NK-92 treated with Interleukin-12 subunit alpha and Interleukin-12 subunit beta, amount 100 ng/mL, for 24 hours (cell line): ENCODE results near the gene MSI2.

Experiments used
- DNase-seq: peaks from one replicate; lab custom pipeline; 2025; lab: John Stamatoyannopoulos, UW

The MSI2 gene

GRCh38 chr17:57556977-57557376, 300.7 kb downstream of the MSI2 start:
- no peak for DNase-seq

GRCh38 chr17:57557416-57557815, 301.1 kb downstream of the MSI2 start:
- no peak for DNase-seq

- no peak for DNase-seq
Measured at GRCh38 chr17:57557834-57558681, 301.7 kb downstream of the MSI2 start.

GRCh38 chr17:57559226-57559625, 302.9 kb downstream of the MSI2 start:
- no peak for DNase-seq

GRCh38 chr17:57559634-57560318, 303.5 kb downstream of the MSI2 start:
- DNase-seq: no peak

- no peak for DNase-seq
Measured at GRCh38 chr17:57560319-57560705, 304.0 kb downstream of the MSI2 start.

GRCh38 chr17:57561072-57561861, 304.9 kb downstream of the MSI2 start:
- DNase-seq: no peak

- DNase-seq: no peak
Measured at GRCh38 chr17:57562184-57562698, 305.9 kb downstream of the MSI2 start.

GRCh38 chr17:57563958-57564357, 307.6 kb downstream of the MSI2 start:
- DNase-seq: no peak

GRCh38 chr17:57565176-57565575, 308.9 kb downstream of the MSI2 start:
- DNase-seq: no peak

- DNase-seq: no peak
Measured at GRCh38 chr17:57566721-57567120, 310.4 kb downstream of the MSI2 start.

GRCh38 chr17:57567251-57567650, 310.9 kb downstream of the MSI2 start:
- no peak for DNase-seq

GRCh38 chr17:57568340-57568739, 312.0 kb downstream of the MSI2 start:
- no peak for DNase-seq

GRCh38 chr17:57569021-57569420, 312.7 kb downstream of the MSI2 start:
- no peak for DNase-seq

GRCh38 chr17:57569853-57570252, 313.5 kb downstream of the MSI2 start:
- DNase-seq: no peak

GRCh38 chr17:57570724-57571344, 314.5 kb downstream of the MSI2 start:
- no peak for DNase-seq

- DNase-seq: no peak
Measured at GRCh38 chr17:57572062-57572461, 315.7 kb downstream of the MSI2 start.

GRCh38 chr17:57572600-57572999, 316.3 kb downstream of the MSI2 start:
- no peak for DNase-seq

GRCh38 chr17:57574040-57574513, 317.8 kb downstream of the MSI2 start:
- DNase-seq: no peak

GRCh38 chr17:57576744-57577143, 320.4 kb downstream of the MSI2 start:
- DNase-seq: no peak

- DNase-seq: no peak
Measured at GRCh38 chr17:57577751-57578607, 321.7 kb downstream of the MSI2 start.
